HepG2 (cell line): ENCODE data around the gene HES7. TPM values are rescaled to one million over a fixed set of nuclear protein-coding genes. Genes with fewer than 3 reads are reported as not detected.

Experiments used
- ELF1 ChIP-seq: sonication (generic); formaldehyde crosslinking; IDR thresholded peaks from 2 replicates; pipeline ENCODE4 v1.4.0; 2020; ENCODE audit warnings: missing genetic modification reagents
- HIVEP1 ChIP-seq: sonication (generic); formaldehyde crosslinking; IDR thresholded peaks from 2 replicates; pipeline ENCODE4 v1.4.0; 2020; ENCODE audit warnings: mild to moderate bottlenecking, missing genetic modification reagents
- PLRG1 ChIP-seq: fragments of 450-650 bp; conservative IDR thresholded peaks from 2 replicates; pipeline ENCODE4 v1.6.1; 2016
- PREB ChIP-seq: sonication (generic); formaldehyde crosslinking; IDR thresholded peaks from 2 replicates; pipeline ENCODE4 v1.4.0; 2020; ENCODE audit warnings: missing genetic modification reagents
- RFX3 ChIP-seq: IDR thresholded peaks from 2 replicates; pipeline ENCODE4 v1.6.1; 2016; ENCODE audit warnings: missing biosample characterization, missing genetic modification reagents
- SMC3 ChIP-seq: IDR thresholded peaks from 2 replicates; pipeline ENCODE4 v1.6.1; 2011; ENCODE audit warnings: low read length, improper control_type of control experiment
- THAP9 ChIP-seq: sonication (generic); formaldehyde crosslinking; IDR thresholded peaks from 2 replicates; pipeline ENCODE4; 2020; ENCODE audit warnings: missing genetic modification reagents, mild to moderate bottlenecking, borderline replicate concordance
- XRCC5 ChIP-seq: fragments of 200-400 bp; formaldehyde crosslinking; optimal IDR thresholded peaks from 2 replicates; pipeline ENCODE3; 2017; ENCODE audit warnings: mild to moderate bottlenecking, low read length
- ZBTB40 ChIP-seq, 2 experiments: fragments of 450-650 bp in 1 of 2; sonication (generic) in 1 of 2; formaldehyde crosslinking in 1 of 2; IDR thresholded peaks; 2 replicates each; pipeline versions ENCODE4 v1.6.1 to v1.8.0; 2016 to 2022; ENCODE audit warnings: antibody characterized with exemption in 1 of 2, mild to moderate bottlenecking in 1 of 2, missing genetic modification reagents in 1 of 2
- ZBTB7A ChIP-seq: sonication (generic); formaldehyde crosslinking; IDR thresholded peaks from 2 replicates; pipeline ENCODE4 v1.8.0; 2022; ENCODE audit warnings: mild to moderate bottlenecking, missing genetic modification reagents
- ZNF20 ChIP-seq: sonication (generic); formaldehyde crosslinking; IDR thresholded peaks from 2 replicates; pipeline ENCODE4 v1.4.0; 2020; ENCODE audit warnings: mild to moderate bottlenecking, moderate library complexity, missing genetic modification reagents
- ZNF263 ChIP-seq: sonication (generic); formaldehyde crosslinking; IDR thresholded peaks from 2 replicates; pipeline ENCODE4 v1.4.0; 2020; ENCODE audit warnings: missing genetic modification reagents
- ZNF572 ChIP-seq: sonication (generic); formaldehyde crosslinking; IDR thresholded peaks from 2 replicates; pipeline ENCODE4 v1.5.1; 2020; ENCODE audit warnings: mild to moderate bottlenecking, missing genetic modification reagents
- polyA plus RNA-seq, 8 experiments: library from polyadenylated mRNA; depleted of rRNA in 3 of 8; stranded (reverse) in 7 of 8; unstranded in 1 of 8; fragments of >200 nt; fragmentation: Illumina TruSeq in 4 of 8; extraction: Trizol in 4 of 8; gene quantifications; 2 replicates each; pipeline versions ENCODE4 v1.2.1 to v1.2.3, GENCODE V29; 2011 to 2016; ENCODE audit warnings: low read depth in 4 of 8, missing spikeins in 1 of 8, mixed read lengths in 1 of 8; ENCODE audit not compliant: insufficient read depth in 1 of 8
- total RNA-seq, 5 experiments: library from RNA; depleted of rRNA; stranded (reverse); fragments of >200 nt; fragmentation: Illumina TruSeq; extraction: Trizol; gene quantifications; 2 replicates each; pipeline ENCODE4 v1.2.3, GENCODE V29; 2016; ENCODE audit warnings: low read depth in 1 of 5

HES7 gene
- total and polyA plus RNA-seq, 2 of the 13 experiments (the other 11 are each of a cell fraction or from before 2014, with no cell fraction given): not detected

GRCh38 chr17:8120520-8121406 is 3.1 kb downstream of the HES7 start (continued):
- no peak for TF ChIP-seq ZBTB40 (IDR thresholded peaks at IDR 0.05)
- no peak for TF ChIP-seq ZBTB40 (CRISPR knock-in tag; IDR thresholded peaks at IDR 0.05)
- TF ChIP-seq ZBTB7A: no peak
- no peak; the same call in 1 of the 2 replicates for TF ChIP-seq HIVEP1 (CRISPR knock-in tag)
- TF ChIP-seq THAP9 (CRISPR knock-in tag): peak; percentile 83; the same call in 1 of the 2 replicates
- TF ChIP-seq ZNF20 (CRISPR knock-in tag): no peak
- no peak for TF ChIP-seq ELF1
- no peak; the same call in 1 of the 2 replicates for TF ChIP-seq ZNF263 (CRISPR knock-in tag)
- TF ChIP-seq PLRG1: no peak
- no peak for TF ChIP-seq XRCC5
- no peak for TF ChIP-seq PREB (CRISPR knock-in tag)
- no peak for TF ChIP-seq SMC3
- no peak for TF ChIP-seq ZNF572 (CRISPR knock-in tag)
- TF ChIP-seq RFX3: no peak
